Vagina (tissue), 2 donors: ENCODE measurements around the gene EPHA1. TPM values are rescaled to one million over a fixed set of nuclear protein-coding genes. Genes with fewer than 3 reads are reported as not detected.
"Not testable (repeated sequence)": the region's sequence is repeated elsewhere in the genome, so short reads cannot be mapped to it uniquely, and the experiment has no call there.

ENCODE experiments used
- DNase-seq, 2 donors: peaks; one replicate each; pipeline ENCODE4 v3.0.0-alpha.2; 2017; ENCODE audit errors: extremely low spot score in 2 of 2
- H3K27ac ChIP-seq: fragments of 200-600 bp; sonication (generic); one replicate; pipeline ENCODE4 v1.5.1; 2019
- H3K27me3 ChIP-seq: fragments of 200-600 bp; sonication (generic); one replicate; pipeline ENCODE4 v1.5.1; 2019
- H3K36me3 ChIP-seq, 2 donors: fragments of 200-600 bp; sonication (generic); one replicate each; pipeline ENCODE4 v1.5.1; 2017 to 2019
- H3K4me1 ChIP-seq: fragments of 200-600 bp; sonication (generic); one replicate; pipeline ENCODE4 v1.5.1; 2019
- H3K4me3 ChIP-seq, 2 donors: fragments of 200-600 bp; sonication (generic); 1 replicate in 1 of 2; 2 replicates in 1 of 2; pipeline ENCODE4 v1.5.1; 2016 to 2019
- H3K9me3 ChIP-seq: fragments of 200-600 bp; sonication (generic); one replicate; pipeline ENCODE4 v1.5.1; 2019
- CTCF ChIP-seq, 3 experiments: fragments of 450-650 bp in 2 of 3; fragments of 200-600 bp in 1 of 3; sonication (generic) in 1 of 3; IDR thresholded peaks; one replicate each; pipeline ENCODE4 v1.5.1; 2017 to 2019; ENCODE audit warnings: antibody characterized with exemption in 3 of 3, mild to moderate bottlenecking in 2 of 3, moderate library complexity in 2 of 3
- POLR2A ChIP-seq, 2 donors: fragments of 450-650 bp; IDR thresholded peaks; one replicate each; pipeline ENCODE4 v1.6.1; 2017; ENCODE audit warnings: antibody characterized with exemption in 2 of 2, mild to moderate bottlenecking in 2 of 2, moderate library complexity in 2 of 2
- POLR2AphosphoS5 ChIP-seq, 2 donors: sonication (generic); formaldehyde crosslinking; IDR thresholded peaks; one replicate each; pipeline ENCODE4 v1.9.0; 2017; ENCODE audit warnings: antibody characterized with exemption in 2 of 2, mild to moderate bottlenecking in 2 of 2, low read depth in 1 of 2; ENCODE audit not compliant: insufficient read depth in 1 of 2
- intact Hi-C: fragments of 100-400 bp; cut with DNase I; formaldehyde crosslinking; loops from one replicate; pipeline ENCODE4 v1.15.1; 2023
- total RNA-seq: library from RNA; depleted of rRNA; stranded (reverse); fragments of >200 nt; gene quantifications from one replicate; pipeline ENCODE4 v1.2.3, GENCODE V29; 2016

Gene EPHA1
- total RNA-seq, 1 donor from 2014 or later: 51.3 TPM

DNA sequence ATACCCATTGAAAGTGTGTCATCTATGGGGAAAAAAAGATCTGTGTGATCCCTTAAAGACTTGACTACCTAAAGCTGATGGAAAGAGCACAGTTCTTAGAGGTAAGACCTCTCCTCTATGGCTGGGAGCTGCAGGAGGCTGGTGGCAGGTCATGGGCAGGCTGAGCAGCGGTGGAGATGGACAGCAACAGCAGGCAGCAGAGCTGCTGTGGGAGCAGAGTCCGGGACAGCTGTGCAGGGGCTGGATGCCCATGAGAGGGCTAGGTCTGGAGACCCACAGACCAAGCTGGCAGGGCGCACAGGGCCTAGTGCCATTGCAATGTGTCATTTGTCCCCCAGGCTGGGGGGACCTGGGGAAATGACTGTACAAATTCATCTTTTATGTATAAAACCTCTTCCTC lies 13.4 kb upstream of the EPHA1 start:
- intact Hi-C loops: no loop called here
- Histone ChIP-seq H3K27me3 (no peaks in the 10 kb centered on the region), H3K4me1 (no peaks in the 10 kb centered on the region), H3K4me3 (no peak overlapping the region), H3K9me3 (no peaks in the 10 kb centered on the region), H3K36me3 (no peaks in the 10 kb centered on the region), H3K27ac (no peak overlapping the region)
- no peak for DNase-seq
- no peak for TF ChIP-seq POLR2A (IDR thresholded peaks at IDR 0.05)
- no peak for TF ChIP-seq POLR2AphosphoS5 (IDR thresholded peaks at IDR 0.05; ENCODE audit: insufficient read depth in 1 of 2, low read depth in 1 of 2)
- no peak for TF ChIP-seq CTCF (IDR thresholded peaks at IDR 0.05)

DNA sequence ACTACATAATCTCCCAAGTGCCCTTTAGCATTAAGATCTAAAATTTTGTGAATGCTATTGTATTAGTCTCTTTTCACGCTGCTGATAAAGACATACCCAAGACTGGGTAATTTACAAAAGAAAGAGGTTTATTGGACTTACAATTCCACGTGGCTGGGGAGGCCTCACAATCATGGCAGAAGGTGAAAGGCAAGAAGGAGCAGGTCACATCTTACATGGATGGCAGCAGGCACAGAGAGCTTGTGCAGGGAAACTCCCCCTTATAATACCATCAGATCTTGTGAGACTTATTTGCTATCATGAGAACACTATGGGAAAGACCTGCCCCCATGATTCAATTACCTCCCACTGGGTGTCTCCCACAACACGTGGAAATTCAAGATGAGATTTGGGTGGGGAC lies 12.0 kb upstream of the EPHA1 start:
- intact Hi-C loops, H3K4me1 ChIP-seq, DNase-seq, H3K9me3 ChIP-seq, H3K27ac ChIP-seq, H3K4me3 ChIP-seq, H3K36me3 ChIP-seq, H3K27me3 ChIP-seq: not testable (repeated sequence)

- no peak for DNase-seq
- no peaks in the 10 kb centered on the region for H3K27me3 ChIP-seq
- no peaks in the 10 kb centered on the region for H3K36me3 ChIP-seq
- peaks cover 9% of the 10 kb centered on the region for H3K4me1 ChIP-seq
- intact Hi-C loops: loop anchor here (10.0 kb wide), 2 partner anchors 55 to 175 kb away; partner anchors contain the start of gene FAM131B
- H3K4me3 ChIP-seq: no peak overlapping the region
- H3K9me3 ChIP-seq: no peaks in the 10 kb centered on the region
- no peak overlapping the region for H3K27ac ChIP-seq
- TF ChIP-seq CTCF (IDR thresholded peaks at IDR 0.05) (no peak), POLR2A (IDR thresholded peaks at IDR 0.05) (no peak), POLR2AphosphoS5 (IDR thresholded peaks at IDR 0.05; ENCODE audit: insufficient read depth in 1 of 2, low read depth in 1 of 2) (no peak)
Observed at GRCh38 chr7:143419880-143420279, 11.2 kb upstream of the EPHA1 start.

- DNase-seq: no peak
- H3K4me3 ChIP-seq: no peak overlapping the region
- peaks cover 9% of the 10 kb centered on the region for H3K4me1 ChIP-seq
- TF ChIP-seq POLR2A (IDR thresholded peaks at IDR 0.05) (no peak), CTCF (IDR thresholded peaks at IDR 0.05) (no peak), POLR2AphosphoS5 (IDR thresholded peaks at IDR 0.05; ENCODE audit: insufficient read depth in 1 of 2, low read depth in 1 of 2) (no peak)
- H3K27ac ChIP-seq: no peak overlapping the region
- intact Hi-C loops: loop anchor here (10.0 kb wide), 2 partner anchors 54 to 174 kb away; partner anchors contain the start of gene FAM131B
- no peaks in the 10 kb centered on the region for H3K9me3 ChIP-seq
- no peaks in the 10 kb centered on the region for H3K36me3 ChIP-seq
- no peaks in the 10 kb centered on the region for H3K27me3 ChIP-seq
Observed at GRCh38 chr7:143418681-143419458, 10.2 kb upstream of the EPHA1 start.

DNA sequence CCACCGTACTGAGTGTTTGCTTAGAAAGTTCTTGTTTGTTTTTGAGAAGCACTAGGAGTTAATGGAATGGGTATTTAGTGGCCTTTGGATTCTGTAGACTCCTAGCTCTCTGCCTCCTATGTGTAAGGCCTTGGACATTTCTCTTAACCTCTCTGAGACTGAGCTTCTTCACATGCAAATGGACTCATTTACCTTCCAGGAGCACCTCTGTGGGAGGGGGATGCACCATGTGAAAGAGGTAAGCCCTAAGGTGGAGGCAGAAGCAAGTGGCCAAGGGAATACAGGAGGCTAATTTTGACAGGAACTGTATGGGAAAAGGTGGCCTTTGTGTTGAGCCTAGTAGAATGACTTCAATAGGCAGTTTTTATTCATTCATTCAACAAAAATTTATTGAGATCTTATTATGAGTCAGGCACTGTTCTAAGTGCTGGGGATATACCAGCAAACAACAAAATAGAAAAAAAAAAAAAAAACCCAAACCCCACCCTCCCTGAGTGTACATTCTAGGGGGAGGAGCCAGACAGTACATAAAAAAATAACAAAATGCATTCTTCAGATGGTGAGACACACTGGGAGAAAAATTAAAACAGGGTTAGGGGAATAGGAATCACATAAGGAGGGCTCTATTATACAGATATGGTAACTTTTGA lies 9.2 kb upstream of the EPHA1 start:
- intact Hi-C loops: loop anchor here (10.0 kb wide), 2 partner anchors 53 to 173 kb away; partner anchors contain the start of gene FAM131B
- no peak overlapping the region for H3K27ac ChIP-seq
- H3K9me3 ChIP-seq: no peaks in the 10 kb centered on the region
- peaks cover 9% of the 10 kb centered on the region for H3K4me1 ChIP-seq
- DNase-seq: no peak
- no peak overlapping the region for H3K4me3 ChIP-seq
- no peaks in the 10 kb centered on the region for H3K36me3 ChIP-seq
- no peaks in the 10 kb centered on the region for H3K27me3 ChIP-seq
- no peak for TF ChIP-seq POLR2A (IDR thresholded peaks at IDR 0.05)
- TF ChIP-seq POLR2AphosphoS5 (IDR thresholded peaks at IDR 0.05; ENCODE audit: insufficient read depth in 1 of 2, low read depth in 1 of 2): no peak
- TF ChIP-seq CTCF (IDR thresholded peaks at IDR 0.05): no peak
